DOHH2 (cell line): Measurements from ENCODE around the gene CTNNBIP1.
"Not testable (repeated sequence)": the region's sequence is repeated elsewhere in the genome, so short reads cannot be mapped to it uniquely, and the experiment has no call there.

Experiments used
- EZH2phosphoT487 ChIP-seq: fragments of 200-600 bp; sonication (generic); IDR thresholded peaks from 2 replicates; pipeline ENCODE4 v1.6.1; 2017; ENCODE audit warnings: borderline replicate concordance, mild to moderate bottlenecking, antibody characterized with exemption, low read length, moderate library complexity, mixed read lengths
- TF ChIP-seq, protein P1 (sequence below): fragments of 200-600 bp; sonication (generic); IDR thresholded peaks from one replicate; pipeline ENCODE4 v1.5.1; 2014; ENCODE audit warnings: antibody characterized with exemption, mild to moderate bottlenecking, low read depth, low read length; ENCODE audit not compliant: poor library complexity, severe bottlenecking

- TF ChIP-seq, protein P1, sequence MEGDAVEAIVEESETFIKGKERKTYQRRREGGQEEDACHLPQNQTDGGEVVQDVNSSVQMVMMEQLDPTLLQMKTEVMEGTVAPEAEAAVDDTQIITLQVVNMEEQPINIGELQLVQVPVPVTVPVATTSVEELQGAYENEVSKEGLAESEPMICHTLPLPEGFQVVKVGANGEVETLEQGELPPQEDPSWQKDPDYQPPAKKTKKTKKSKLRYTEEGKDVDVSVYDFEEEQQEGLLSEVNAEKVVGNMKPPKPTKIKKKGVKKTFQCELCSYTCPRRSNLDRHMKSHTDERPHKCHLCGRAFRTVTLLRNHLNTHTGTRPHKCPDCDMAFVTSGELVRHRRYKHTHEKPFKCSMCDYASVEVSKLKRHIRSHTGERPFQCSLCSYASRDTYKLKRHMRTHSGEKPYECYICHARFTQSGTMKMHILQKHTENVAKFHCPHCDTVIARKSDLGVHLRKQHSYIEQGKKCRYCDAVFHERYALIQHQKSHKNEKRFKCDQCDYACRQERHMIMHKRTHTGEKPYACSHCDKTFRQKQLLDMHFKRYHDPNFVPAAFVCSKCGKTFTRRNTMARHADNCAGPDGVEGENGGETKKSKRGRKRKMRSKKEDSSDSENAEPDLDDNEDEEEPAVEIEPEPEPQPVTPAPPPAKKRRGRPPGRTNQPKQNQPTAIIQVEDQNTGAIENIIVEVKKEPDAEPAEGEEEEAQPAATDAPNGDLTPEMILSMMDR: not testable (repeated sequence)
- not testable (repeated sequence) for TF ChIP-seq EZH2phosphoT487
Measured at GRCh38 chr1:9805972-9806371, 104.1 kb downstream of the CTNNBIP1 start.
